A549 (cell line): Measurements from ENCODE around the gene CADM2. TPM values are rescaled to one million over a fixed set of nuclear protein-coding genes. Genes with fewer than 3 reads are reported as not detected.

Experiments used
- ATAC-seq, 2 experiments: fragments of 200-7000 bp in 1 of 2; fragments of >200 bp in 1 of 2; cut with Nextera tagmentation in 1 of 2; cut with Tn5 transposase in 1 of 2; 3 replicates each; pipeline versions ENCODE4 v1.8.0 to v1.9.1; 2018 to 2020; ENCODE audit warnings: mild to moderate bottlenecking in 1 of 2, moderate library complexity in 1 of 2
- CTCF ChIA-PET: fragments of 300-600 bp; sonication (Branson Sonifier 250); formaldehyde crosslinking; extraction: SDS; loops from one replicate; lab custom pipeline; 2021; ENCODE audit warnings: antibody characterized with exemption, inconsistent platforms; lab: Yijun Ruan, JAX
- POLR2A ChIA-PET: fragments of 350-600 bp; formaldehyde crosslinking; extraction: SDS; loops from one replicate; lab custom pipeline; 2021; ENCODE audit warnings: antibody characterized with exemption, inconsistent platforms; lab: Yijun Ruan, JAX
- DNase-seq, 2 experiments: peaks; one replicate each; pipeline versions ENCODE4 v3.0.0 to v3.0.0-alpha.2; 2011 to 2016; ENCODE audit warnings: low read depth in 1 of 2, low spot score in 1 of 2
- FAIRE-seq: peaks from 2 replicates; lab custom pipeline; 2011; peaks lifted over from hg19 to GRCh38; lab: Jason Lieb, UNC
- H3K27ac ChIP-seq, 2 experiments: fragments of >200 bp; sonication (Bioruptor Twin); formaldehyde crosslinking; 3 replicates each; pipeline ENCODE4 v1.5.1; 2016 to 2017
- H3K4me1 ChIP-seq: fragments of >200 bp; sonication (Bioruptor Twin); formaldehyde crosslinking; 3 replicates; pipeline ENCODE4 v1.6.1; 2016
- H3K4me2 ChIP-seq: fragments of >200 bp; sonication (Bioruptor Twin); formaldehyde crosslinking; 3 replicates; pipeline ENCODE4 v1.6.1; 2016
- H3K4me3 ChIP-seq: fragments of >200 bp; sonication (Bioruptor Twin); formaldehyde crosslinking; 3 replicates; pipeline ENCODE4 v1.5.1; 2016
- H3K9me3 ChIP-seq: fragments of >200 bp; sonication (Bioruptor Twin); formaldehyde crosslinking; 3 replicates; pipeline ENCODE4 v1.6.1; 2016
- CBX2 ChIP-seq: fragments of 200-600 bp; sonication (generic); IDR thresholded peaks from 2 replicates; pipeline ENCODE4 v1.6.1; 2016; ENCODE audit warnings: low read depth, mild to moderate bottlenecking, borderline replicate concordance
- CEBPB ChIP-seq, 2 experiments: fragments of >200 bp in 1 of 2; sonication (Bioruptor Twin) in 1 of 2; formaldehyde crosslinking in 1 of 2; IDR thresholded peaks; 2 replicates each; pipeline ENCODE4 v1.6.1; 2012 to 2016
- CHD2 ChIP-seq: fragments of 150-350 bp; IDR thresholded peaks from 2 replicates; pipeline ENCODE4 v1.6.1; 2014; ENCODE audit warnings: low read length; ENCODE audit not compliant: partially characterized antibody
- CHD4 ChIP-seq: fragments of 200-600 bp; sonication (generic); IDR thresholded peaks from 2 replicates; pipeline ENCODE4 v1.6.1; 2016; ENCODE audit warnings: antibody characterized with exemption, mild to moderate bottlenecking, borderline replicate concordance
- CTCF ChIP-seq: fragments of >200 bp; sonication (Bioruptor Twin); formaldehyde crosslinking; IDR thresholded peaks from 3 replicates; pipeline ENCODE4 v1.5.1; 2016
- EHF ChIP-seq: fragments of 250-450 bp; sonication (Bioruptor Pico); IDR thresholded peaks from 2 replicates; pipeline ENCODE4 v1.5.0; 2020; ENCODE audit warnings: mild to moderate bottlenecking
- EHMT2 ChIP-seq: fragments of 200-600 bp; sonication (generic); IDR thresholded peaks from 2 replicates; pipeline ENCODE4 v1.6.1; 2016; ENCODE audit warnings: antibody characterized with exemption, low read depth, mild to moderate bottlenecking, moderate library complexity
- ESRRA ChIP-seq: fragments of 150-350 bp; IDR thresholded peaks from 2 replicates; pipeline ENCODE4 v1.6.1; 2014; ENCODE audit warnings: mild to moderate bottlenecking, low read length, borderline replicate concordance
- FOSB ChIP-seq: fragments of 250-450 bp; sonication (Bioruptor Pico); IDR thresholded peaks from 2 replicates; pipeline ENCODE4 v1.5.0; 2020; ENCODE audit warnings: mild to moderate bottlenecking, moderate library complexity
- FOSL2 ChIP-seq, 2 experiments: fragments of 450-650 bp in 1 of 2; fragments of >200 bp in 1 of 2; sonication (Bioruptor Twin) in 1 of 2; formaldehyde crosslinking; IDR thresholded peaks; 2 replicates each; pipeline versions ENCODE4 v1.5.0 to v1.6.1; 2016 to 2020; ENCODE audit warnings: mild to moderate bottlenecking in 1 of 2, moderate library complexity in 1 of 2
- FOXS1 ChIP-seq: fragments of 250-450 bp; sonication (Bioruptor Pico); IDR thresholded peaks from 2 replicates; pipeline ENCODE4 v1.5.0; 2020; ENCODE audit warnings: mild to moderate bottlenecking, moderate library complexity
- GATA3 ChIP-seq: IDR thresholded peaks from 2 replicates; pipeline ENCODE4 v1.6.1; 2012; ENCODE audit warnings: borderline replicate concordance
- HDAC2 ChIP-seq: fragments of 200-600 bp; sonication (generic); IDR thresholded peaks from 2 replicates; pipeline ENCODE4 v1.6.1; 2016
- HES2 ChIP-seq: fragments of >200 bp; sonication (Bioruptor Twin); formaldehyde crosslinking; IDR thresholded peaks from 2 replicates; pipeline ENCODE4 v1.6.1; 2016
- HEYL ChIP-seq: fragments of 250-450 bp; sonication (Bioruptor Pico); IDR thresholded peaks from 2 replicates; pipeline ENCODE4 v1.8.0; 2021; ENCODE audit warnings: mild to moderate bottlenecking, moderate library complexity
- HOXA7 ChIP-seq: fragments of 250-450 bp; sonication (Bioruptor Pico); IDR thresholded peaks from 2 replicates; pipeline ENCODE4 v1.5.0; 2020; ENCODE audit warnings: mild to moderate bottlenecking, moderate library complexity
- KDM1A ChIP-seq: fragments of 200-600 bp; sonication (generic); IDR thresholded peaks from 2 replicates; pipeline ENCODE4 v1.6.1; 2016; ENCODE audit warnings: low read depth, mild to moderate bottlenecking
- KDM5A ChIP-seq: fragments of 200-600 bp; sonication (generic); IDR thresholded peaks from 2 replicates; pipeline ENCODE4 v1.6.1; 2016; ENCODE audit warnings: antibody characterized with exemption, mild to moderate bottlenecking
- MAFK ChIP-seq: fragments of 450-650 bp; IDR thresholded peaks from 2 replicates; pipeline ENCODE4 v1.6.1; 2014; ENCODE audit not compliant: partially characterized antibody
- MYC ChIP-seq: IDR thresholded peaks from 2 replicates; pipeline ENCODE4 v1.6.1; 2012; ENCODE audit warnings: mild to moderate bottlenecking, inconsistent platforms, low read length, improper control_type of control experiment, borderline replicate concordance
- NFE2L2 ChIP-seq: fragments of 150-350 bp; conservative IDR thresholded peaks from 2 replicates; pipeline ENCODE4 v1.6.1; 2014; ENCODE audit warnings: low read length
- NR3C1 ChIP-seq: fragments of >200 bp; sonication (Bioruptor Twin); formaldehyde crosslinking; IDR thresholded peaks from 3 replicates; pipeline ENCODE4 v1.6.1; 2017
- PHF8 ChIP-seq: fragments of 200-600 bp; sonication (generic); IDR thresholded peaks from 2 replicates; pipeline ENCODE4 v1.6.1; 2016; ENCODE audit warnings: low read depth, mild to moderate bottlenecking, antibody characterized with exemption, moderate library complexity, borderline replicate concordance
- POLR2A ChIP-seq: IDR thresholded peaks from 2 replicates; pipeline ENCODE4 v1.6.1; 2012; ENCODE audit warnings: mild to moderate bottlenecking, low read length
- POLR2AphosphoS2 ChIP-seq: conservative IDR thresholded peaks from 2 replicates; pipeline ENCODE4 v1.6.1; 2012; ENCODE audit warnings: low read length, improper control_type of control experiment, inconsistent platforms
- SMC3 ChIP-seq: fragments of >200 bp; sonication (Bioruptor Twin); formaldehyde crosslinking; IDR thresholded peaks from 3 replicates; pipeline ENCODE4 v1.6.1; 2018; ENCODE audit warnings: inconsistent platforms
- TP53 ChIP-seq: fragments of 250-450 bp; sonication (Bioruptor Pico); IDR thresholded peaks from 2 replicates; pipeline ENCODE4 v1.5.0; 2021; ENCODE audit warnings: mild to moderate bottlenecking, moderate library complexity
- ZC3H11A ChIP-seq: fragments of 450-650 bp; IDR thresholded peaks from 2 replicates; pipeline ENCODE4 v1.6.1; 2014; ENCODE audit warnings: antibody characterized with exemption, mild to moderate bottlenecking
- ZNF302 ChIP-seq: fragments of 250-450 bp; sonication (Bioruptor Pico); IDR thresholded peaks from 2 replicates; pipeline ENCODE4 v1.9.0; 2021; ENCODE audit warnings: inconsistent platforms, mild to moderate bottlenecking, moderate library complexity
- WGBS: methylation state at CpG from one replicate; pipeline ENCODE4 v1.1.6; 2017; ENCODE audit errors: missing lambda C conversion rate; 5-methylcytosine and 5-hydroxymethylcytosine counted together
- polyA plus RNA-seq, 4 experiments: library from polyadenylated mRNA; depleted of rRNA in 3 of 4; stranded (reverse); fragments of >200 nt; fragmentation: RNase III in 1 of 4; extraction: RNeasy Plus Mini Kit Qiagen cat#74134 plus additional on column Dnase treatment in 1 of 4; gene quantifications; 2 replicates in 3 of 4; 3 replicates in 1 of 4; pipeline ENCODE4 v1.2.3, GENCODE V29; 2011 to 2017

CADM2 gene
- polyA plus RNA-seq, 2 of the 4 experiments (the other 2 are of a cell fraction) = 0.05 to 0.71 TPM

GRCh38 chr3:85270488-85270887, 311.7 kb downstream of the CADM2 start:
- FAIRE-seq (no peak), ATAC-seq (no peak), DNase-seq (no peak)
- Histone ChIP-seq H3K4me1 (no peaks in the 10 kb centered on the region), H3K4me2 (no peak overlapping the region), H3K9me3 (no peaks in the 10 kb centered on the region), H3K4me3 (no peak overlapping the region), H3K27ac (no peak overlapping the region)
- TF ChIP-seq MAFK = no peak
- TF ChIP-seq CBX2 = no peak
- TF ChIP-seq CTCF = no peak
- TF ChIP-seq HEYL (CRISPR knock-in tag) = no peak
- TF ChIP-seq HOXA7 (CRISPR knock-in tag) = no peak
- no peak for TF ChIP-seq TP53 (CRISPR knock-in tag)
- TF ChIP-seq KDM1A = no peak
- no peak for TF ChIP-seq POLR2AphosphoS2
- TF ChIP-seq MYC = no peak
- TF ChIP-seq CHD2 = no peak
- no peak for TF ChIP-seq NFE2L2
- TF ChIP-seq CEBPB (IDR thresholded peaks at IDR 0.05) = no peak
- no peak for TF ChIP-seq HES2
- no peak for TF ChIP-seq EHMT2
- TF ChIP-seq FOSL2 (IDR thresholded peaks at IDR 0.05) = no peak
- no peak for TF ChIP-seq FOSL2 (CRISPR knock-in tag; IDR thresholded peaks at IDR 0.05)
- ChIA-PET POLR2A (no interaction called here), CTCF (no interaction called here)
- 6% methylated on average over 1 of the region's 1 CpG for WGBS

- FAIRE-seq (no peak), ATAC-seq (no peak), DNase-seq (no peak)
- Histone ChIP-seq H3K27ac (no peak overlapping the region), H3K4me3 (no peak overlapping the region), H3K4me1 (no peaks in the 10 kb centered on the region)
- CTCF ChIA-PET = no interaction called here
- no peak for TF ChIP-seq KDM5A
- no peak for TF ChIP-seq EHF (CRISPR knock-in tag)
- TF ChIP-seq, all 56 proteins: peak for 0
- no peak overlapping the region for H3K4me2 ChIP-seq
- H3K9me3 ChIP-seq = no peaks in the 10 kb centered on the region
- POLR2A ChIA-PET = no interaction called here
Observed at GRCh38 chr3:85271911-85272310, 313.1 kb downstream of the CADM2 start.

GRCh38 chr3:85288257-85288656, 329.5 kb downstream of the CADM2 start:
- Histone ChIP-seq H3K4me3 (no peak overlapping the region), H3K9me3 (no peaks in the 10 kb centered on the region), H3K4me2 (no peak overlapping the region), H3K4me1 (no peaks in the 10 kb centered on the region), H3K27ac (no peak overlapping the region)
- CTCF ChIA-PET = no interaction called here
- POLR2A ChIA-PET = no interaction called here
- FAIRE-seq (no peak), ATAC-seq (no peak), DNase-seq (no peak)
- no peak for TF ChIP-seq FOXS1 (CRISPR knock-in tag)
- no peak for TF ChIP-seq HDAC2
- TF ChIP-seq FOSB (CRISPR knock-in tag) = no peak
- no peak for TF ChIP-seq PHF8
- no peak for TF ChIP-seq NR3C1
- TF ChIP-seq ZNF302 (CRISPR knock-in tag) = no peak
- TF ChIP-seq POLR2A = no peak
- TF ChIP-seq CBX2 = no peak
- TF ChIP-seq HOXA7 (CRISPR knock-in tag) = no peak
- no peak for TF ChIP-seq ESRRA
- no peak for TF ChIP-seq GATA3
- TF ChIP-seq CHD4 = no peak
- no peak for TF ChIP-seq SMC3
- no peak for TF ChIP-seq HEYL (CRISPR knock-in tag)
- TF ChIP-seq ZC3H11A = no peak
